HCT116 (cell line): ENCODE results near the gene BDH1. TPM values are rescaled to one million over a fixed set of nuclear protein-coding genes. Genes with fewer than 3 reads are reported as not detected.

Source experiments
- ATAC-seq: fragments of 200-7000 bp; cut with Tn5 transposase; 2 replicates; pipeline ENCODE4 v1.9.1; 2020; ENCODE audit warnings: mild to moderate bottlenecking, moderate library complexity
- BruUV-seq: library from RNA; stranded (reverse); fragments of 400-500 nt; replicated peaks from 2 replicates; lab custom pipeline; 2021; lab: Mats Ljungman, UMichigan
- CTCF ChIA-PET: fragments of 300-600 bp; sonication (Branson Sonifier 250); formaldehyde crosslinking; loops from one replicate; lab custom pipeline; 2021; ENCODE audit warnings: antibody characterized with exemption; lab: Charles Lee
- POLR2A ChIA-PET: fragments of 300-600, 350-600 bp; sonication (Branson Sonifier 250); formaldehyde crosslinking; loops from one replicate; lab custom pipeline; 2021; ENCODE audit warnings: antibody characterized with exemption; lab: Charles Lee
- RAD21 ChIA-PET, 2 experiments: fragments of 300-600 bp; sonication (Branson Sonifier 250); formaldehyde crosslinking; loops; one replicate each; lab custom pipeline; 2023; ENCODE audit warnings: low total read pairs in 2 of 2; ENCODE audit not compliant: uncharacterized antibody in 2 of 2, unreplicated experiment in 2 of 2, low non-redundant PET in 1 of 2; lab: Charles Lee
- DNase-seq: peaks from one replicate; pipeline ENCODE4 v3.0.0-alpha.2; 2010; ENCODE audit warnings: low read depth, low spot score
- H2AFZ ChIP-seq: fragments of 200-600 bp; shearing (Covaris generic), sonication (generic); 2 replicates; pipeline ENCODE4 v1.6.1; 2017; ENCODE audit warnings: low read depth, mixed run types, mixed read lengths, antibody characterized with exemption, low read length; ENCODE audit not compliant: poor library complexity, severe bottlenecking
- H3K27ac ChIP-seq: 2 replicates; pipeline ENCODE4 v1.5.1; 2012; ENCODE audit warnings: low read depth, low read length
- H3K27me3 ChIP-seq: fragments of 200-600 bp; sonication (generic); 2 replicates; pipeline ENCODE4 v1.6.1; 2016; ENCODE audit warnings: mixed run types, low read length, mixed read lengths; ENCODE audit not compliant: insufficient read depth
- H3K36me3 ChIP-seq, 2 experiments: fragments of 200-500 bp in 1 of 2; fragments of 200-600 bp in 1 of 2; sonication (Bioruptor generic) in 1 of 2; sonication (generic) in 1 of 2; 2 replicates each; pipeline versions ENCODE4 v1.5.1 to v1.6.1; 2014 to 2016; ENCODE audit warnings: low read length in 2 of 2, inconsistent platforms in 1 of 2, mixed read lengths in 1 of 2, mixed run types in 1 of 2; ENCODE audit not compliant: insufficient read depth in 2 of 2, control insufficient read depth in 1 of 2
- H3K4me1 ChIP-seq, 2 experiments: fragments of 200-600 bp in 1 of 2; sonication (generic) in 1 of 2; 2 replicates each; pipeline versions ENCODE4 v1.5.1 to v1.6.1; 2012 to 2017; ENCODE audit warnings: low read length in 2 of 2, inconsistent platforms in 1 of 2, mild to moderate bottlenecking in 1 of 2, mixed read lengths in 1 of 2, mixed run types in 1 of 2, moderate library complexity in 1 of 2; ENCODE audit not compliant: insufficient read depth in 2 of 2, control insufficient read depth in 1 of 2
- H3K4me2 ChIP-seq: fragments of 200-600 bp; sonication (generic); 2 replicates; pipeline ENCODE4 v1.6.1; 2017; ENCODE audit warnings: mixed run types, low read length, mixed read lengths
- H3K4me3 ChIP-seq, 2 experiments: fragments of 200-600 bp in 1 of 2; sonication (generic) in 1 of 2; replicated peaks in 1 of 2; 2 replicates each; pipeline ENCODE4 v1.5.1; 2011 to 2016; ENCODE audit warnings: low read length in 2 of 2, control low read depth in 1 of 2, low read depth in 1 of 2, mild to moderate bottlenecking in 1 of 2, mixed read lengths in 1 of 2, mixed run types in 1 of 2
- H3K79me2 ChIP-seq: fragments of 200-600 bp; sonication (generic); 2 replicates; pipeline ENCODE4 v1.6.1; 2017; ENCODE audit warnings: mild to moderate bottlenecking, mixed run types, low read length, moderate library complexity, mixed read lengths; ENCODE audit not compliant: insufficient read depth
- H3K9ac ChIP-seq: fragments of 200-600 bp; sonication (generic); 2 replicates; pipeline ENCODE4 v1.6.1; 2016; ENCODE audit warnings: low read length, mixed read lengths
- H3K9me2 ChIP-seq: fragments of 200-600 bp; sonication (generic), shearing (Covaris generic); 2 replicates; pipeline ENCODE4 v1.6.1; 2017; ENCODE audit warnings: mixed run types, mild to moderate bottlenecking, moderate library complexity; ENCODE audit not compliant: insufficient read depth
- H3K9me3 ChIP-seq, 2 experiments: fragments of 200-500 bp in 1 of 2; fragments of 200-600 bp in 1 of 2; sonication (Bioruptor generic) in 1 of 2; sonication (generic) in 1 of 2; 2 replicates each; pipeline ENCODE4 v1.6.1; 2014 to 2017; ENCODE audit warnings: low read length in 2 of 2, mixed read lengths in 2 of 2, inconsistent platforms in 1 of 2, low read depth in 1 of 2, mild to moderate bottlenecking in 1 of 2, mixed run types in 1 of 2, moderate library complexity in 1 of 2; ENCODE audit not compliant: control insufficient read depth in 1 of 2, insufficient read depth in 1 of 2
- H4K20me1 ChIP-seq: fragments of 200-600 bp; sonication (generic), shearing (Covaris generic); 2 replicates; pipeline ENCODE4 v1.6.1; 2017; ENCODE audit warnings: mixed run types, mild to moderate bottlenecking, moderate library complexity; ENCODE audit not compliant: insufficient read depth
- CBX3 ChIP-seq: IDR thresholded peaks from 2 replicates; pipeline ENCODE4 v1.6.1; 2012; ENCODE audit warnings: low read depth
- ELF1 ChIP-seq: IDR thresholded peaks from 2 replicates; pipeline ENCODE4 v1.6.1; 2012; ENCODE audit warnings: low read depth, borderline replicate concordance
- EZH2 ChIP-seq: fragments of 200-600 bp; sonication (generic); IDR thresholded peaks from 2 replicates; pipeline ENCODE4 v1.6.1; 2017; ENCODE audit warnings: antibody characterized with exemption, mixed run types
- FOSL1 ChIP-seq: IDR thresholded peaks from 2 replicates; pipeline ENCODE4 v1.6.1; 2012; ENCODE audit warnings: low read depth
- SIN3A ChIP-seq: IDR thresholded peaks from 2 replicates; pipeline ENCODE4 v1.6.1; 2012; ENCODE audit warnings: low read depth
- YY1 ChIP-seq: IDR thresholded peaks from 2 replicates; pipeline ENCODE4 v1.6.1; 2011; ENCODE audit warnings: low read length, low read depth, moderate library complexity, mild to moderate bottlenecking; ENCODE audit not compliant: insufficient replicate concordance; ENCODE audit errors: extremely low read depth
- ZFX ChIP-seq: fragments of 450-650 bp; IDR thresholded peaks from 2 replicates; pipeline ENCODE4 v1.6.1; 2017
- intact Hi-C: fragments of 100-400 bp; cut with micrococcal nuclease; formaldehyde crosslinking; loops from 2 replicates; pipeline ENCODE4 v1.10.0; 2022
- total RNA-seq: library from RNA; stranded (reverse); gene quantifications from one replicate; pipeline ENCODE4 v1.2.1, GENCODE V29; 2021; ENCODE audit not compliant: unreplicated experiment
- TF ChIP-seq, protein P1 (sequence below): IDR thresholded peaks from 2 replicates; pipeline ENCODE4 v1.6.1; 2012
- TF ChIP-seq, protein P2 (sequence below): IDR thresholded peaks from 2 replicates; pipeline ENCODE4 v1.6.1; 2012; ENCODE audit warnings: low read depth

BDH1 gene
- total RNA-seq, 1 experiment from 2014 or later, result 26.6 TPM

DNA sequence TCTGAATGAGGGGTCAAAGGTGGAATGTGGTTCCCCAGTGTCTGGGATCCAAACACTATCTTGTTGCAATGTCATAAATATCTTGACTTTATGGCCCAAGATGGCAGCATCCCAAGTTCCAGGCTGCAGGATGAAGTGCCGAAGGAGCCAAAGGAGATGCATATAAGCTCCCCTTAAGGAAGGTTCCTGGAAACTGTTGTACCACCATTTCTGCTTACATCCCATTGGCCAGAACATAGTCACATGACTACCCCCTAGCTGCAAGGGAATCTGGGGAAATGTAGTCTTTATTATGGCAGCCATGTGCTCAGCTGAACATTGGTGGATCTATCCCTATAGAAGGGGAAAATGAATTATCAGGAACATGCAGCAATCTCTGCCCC, 54.3 kb downstream of the BDH1 start:
- H2AFZ ChIP-seq, result no peak overlapping the region
- CTCF ChIA-PET, result interaction anchor here (0.9 to 2.5 kb wide), 8 partner anchors 9 to 979 kb away, joined by 3 to 27 read pairs (median 4); no protein-coding TSS in a partner anchor

DNA sequence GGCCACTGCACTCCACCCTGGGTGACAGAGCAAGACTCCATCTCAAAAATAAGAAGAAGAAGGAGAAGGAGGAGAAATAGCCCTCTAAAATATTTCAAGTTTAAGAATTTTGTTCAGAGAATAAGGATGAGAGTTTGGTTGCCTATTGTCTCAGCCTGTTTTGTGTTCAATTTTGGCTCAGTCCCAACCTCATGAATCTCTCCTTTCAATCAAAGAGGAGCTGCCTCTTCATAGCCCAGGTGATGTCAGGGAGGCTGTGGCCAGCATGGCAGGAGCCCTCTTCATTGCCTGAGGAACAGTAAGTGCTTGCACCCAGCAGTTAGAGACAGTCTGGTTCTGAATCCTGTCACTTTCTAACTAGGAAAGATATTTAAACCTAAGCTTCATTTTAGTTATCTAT, 55.0 kb downstream of the BDH1 start:
- ChIA-PET POLR2A (no interaction called here), RAD21 (no interaction called here), CTCF (interaction anchor here (1.2 to 2.5 kb wide), 4 partner anchors 47 to 498 kb away, joined by 3 to 27 read pairs (median 8); no protein-coding TSS in a partner anchor)
- no peak overlapping the region for H3K9ac ChIP-seq
- H3K4me1 ChIP-seq, result peaks cover 9 to 30% of the 10 kb centered on the region in 2 experiments; a peak in 3 of 4 replicates
- no peaks in the 10 kb centered on the region for H3K9me2 ChIP-seq
- H3K9me3 ChIP-seq, result peaks cover 0 to 4% of the 10 kb centered on the region in 2 experiments; a peak in 1 of 4 replicates
- ATAC-seq (no peak), DNase-seq (no peak)
- intact Hi-C loops, result no loop called here
- TF ChIP-seq ELF1 (no peak), EZH2 (no peak), FOSL1 (no peak), SIN3A (no peak), YY1 (no peak), CBX3 (no peak), ZFX (no peak)
- TF ChIP-seq, protein P1, sequence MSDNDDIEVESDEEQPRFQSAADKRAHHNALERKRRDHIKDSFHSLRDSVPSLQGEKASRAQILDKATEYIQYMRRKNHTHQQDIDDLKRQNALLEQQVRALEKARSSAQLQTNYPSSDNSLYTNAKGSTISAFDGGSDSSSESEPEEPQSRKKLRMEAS, result no peak
- TF ChIP-seq, protein P2, sequence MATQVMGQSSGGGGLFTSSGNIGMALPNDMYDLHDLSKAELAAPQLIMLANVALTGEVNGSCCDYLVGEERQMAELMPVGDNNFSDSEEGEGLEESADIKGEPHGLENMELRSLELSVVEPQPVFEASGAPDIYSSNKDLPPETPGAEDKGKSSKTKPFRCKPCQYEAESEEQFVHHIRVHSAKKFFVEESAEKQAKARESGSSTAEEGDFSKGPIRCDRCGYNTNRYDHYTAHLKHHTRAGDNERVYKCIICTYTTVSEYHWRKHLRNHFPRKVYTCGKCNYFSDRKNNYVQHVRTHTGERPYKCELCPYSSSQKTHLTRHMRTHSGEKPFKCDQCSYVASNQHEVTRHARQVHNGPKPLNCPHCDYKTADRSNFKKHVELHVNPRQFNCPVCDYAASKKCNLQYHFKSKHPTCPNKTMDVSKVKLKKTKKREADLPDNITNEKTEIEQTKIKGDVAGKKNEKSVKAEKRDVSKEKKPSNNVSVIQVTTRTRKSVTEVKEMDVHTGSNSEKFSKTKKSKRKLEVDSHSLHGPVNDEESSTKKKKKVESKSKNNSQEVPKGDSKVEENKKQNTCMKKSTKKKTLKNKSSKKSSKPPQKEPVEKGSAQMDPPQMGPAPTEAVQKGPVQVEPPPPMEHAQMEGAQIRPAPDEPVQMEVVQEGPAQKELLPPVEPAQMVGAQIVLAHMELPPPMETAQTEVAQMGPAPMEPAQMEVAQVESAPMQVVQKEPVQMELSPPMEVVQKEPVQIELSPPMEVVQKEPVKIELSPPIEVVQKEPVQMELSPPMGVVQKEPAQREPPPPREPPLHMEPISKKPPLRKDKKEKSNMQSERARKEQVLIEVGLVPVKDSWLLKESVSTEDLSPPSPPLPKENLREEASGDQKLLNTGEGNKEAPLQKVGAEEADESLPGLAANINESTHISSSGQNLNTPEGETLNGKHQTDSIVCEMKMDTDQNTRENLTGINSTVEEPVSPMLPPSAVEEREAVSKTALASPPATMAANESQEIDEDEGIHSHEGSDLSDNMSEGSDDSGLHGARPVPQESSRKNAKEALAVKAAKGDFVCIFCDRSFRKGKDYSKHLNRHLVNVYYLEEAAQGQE, result no peak
- no TSS peak for BruUV-seq
- no peak overlapping the region for H3K4me3 ChIP-seq
- H3K27me3 ChIP-seq, result no peaks in the 10 kb centered on the region
- H3K79me2 ChIP-seq, result no peaks in the 10 kb centered on the region
- H3K36me3 ChIP-seq, result no peaks in the 10 kb centered on the region
- no peak overlapping the region for H2AFZ ChIP-seq
- no peaks in the 10 kb centered on the region for H4K20me1 ChIP-seq
- H3K4me2 ChIP-seq, result no peak overlapping the region
- no peak overlapping the region for H3K27ac ChIP-seq

More for the DNA sequence above, 54.3 kb downstream of the BDH1 start:
- Histone ChIP-seq H3K4me1 (peaks cover 9 to 30% of the 10 kb centered on the region in 2 experiments; a peak in 3 of 4 replicates), H3K9me2 (no peaks in the 10 kb centered on the region), H3K9me3 (peaks cover 0 to 4% of the 10 kb centered on the region in 2 experiments; a peak in 1 of 4 replicates), H3K4me3 (no peak overlapping the region), H3K36me3 (no peaks in the 10 kb centered on the region), H4K20me1 (no peaks in the 10 kb centered on the region), H3K4me2 (peak overlapping the region; percentile 15; the same call in 1 of the 2 replicates), H3K27me3 (no peaks in the 10 kb centered on the region), H3K9ac (no peak overlapping the region), H3K79me2 (no peaks in the 10 kb centered on the region), H3K27ac (no peak overlapping the region)
- no TSS peak for BruUV-seq
- intact Hi-C loops, result no loop called here
- ChIA-PET POLR2A (no interaction called here), RAD21 (no interaction called here)
- TF ChIP-seq, protein P1, result peak; percentile 60; the same call in 1 of the 2 replicates
- TF ChIP-seq EZH2, result no peak
- ATAC-seq (peak; percentile 18), DNase-seq (no peak)
